EH (cell line): ENCODE measurements around the gene SCD5.
"Not testable (repeated sequence)": the region's sequence is repeated elsewhere in the genome, so short reads cannot be mapped to it uniquely, and the experiment has no call there.

ENCODE experiments used
- DNase-seq: peaks from one replicate; pipeline ENCODE4 v3.0.0-alpha.2; 2015; ENCODE audit warnings: low read depth

SCD5 gene

GRCh38 chr4:82798168-82799005, at the start of gene SCD5:
Gene SCD5 (minus strand): TSS chr4:82798796. CDS start chr4:82798537, 259 bp downstream.
- DNase-seq, result peak; percentile 91

GRCh38 chr4:82842593-82842992, 44.0 kb upstream of the SCD5 start:
- peak; percentile 34 for DNase-seq

DNA sequence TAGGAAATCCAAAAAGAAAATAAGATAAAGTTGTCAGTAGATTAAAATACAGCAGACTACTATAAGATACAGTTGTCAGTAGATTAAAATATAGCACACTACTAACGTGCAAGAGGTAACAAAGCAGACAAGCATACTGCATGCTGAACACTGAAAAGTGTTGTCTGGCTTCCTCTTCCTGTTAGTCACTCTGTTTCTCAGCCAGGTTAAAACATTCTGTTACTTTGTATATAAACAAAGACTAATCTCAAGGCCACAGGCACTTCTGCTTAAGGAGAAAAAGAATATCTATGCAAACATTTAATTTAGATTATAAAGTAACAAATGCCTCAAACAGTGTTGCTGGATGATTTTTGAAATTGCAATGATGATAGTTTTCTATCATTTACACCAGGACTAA, 41.0 kb upstream of the SCD5 start:
- no peak for DNase-seq

GRCh38 chr4:82833696-82834313, 35.2 kb upstream of the SCD5 start:
- DNase-seq, result peak; percentile 87

- DNase-seq, result not testable (repeated sequence)
These were observed 34.5 kb upstream of the SCD5 start for GRCh38 chr4:82833060-82833459.

GRCh38 chr4:82825425-82825824, 26.8 kb upstream of the SCD5 start:
- DNase-seq, result no peak

DNA sequence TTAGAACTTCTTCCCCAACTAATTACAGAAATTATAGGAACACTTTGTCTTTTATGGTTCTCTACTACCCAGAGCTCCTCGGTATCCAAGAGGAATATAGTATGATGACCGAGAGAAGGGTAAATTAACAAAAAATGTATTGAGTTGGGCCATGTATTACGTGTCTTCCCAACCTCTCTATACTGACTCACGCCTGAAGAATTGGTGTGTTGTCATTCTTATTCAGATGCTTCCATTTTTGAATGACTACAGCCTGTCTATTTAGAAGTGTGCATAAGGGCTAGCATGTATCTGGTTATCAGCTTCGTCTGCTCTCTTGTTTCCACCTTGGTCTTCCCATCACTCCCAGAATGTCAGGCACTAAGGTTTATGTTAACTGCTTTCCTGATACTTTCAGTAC, 24.5 kb upstream of the SCD5 start:
- DNase-seq, result peak; percentile 86

DNA sequence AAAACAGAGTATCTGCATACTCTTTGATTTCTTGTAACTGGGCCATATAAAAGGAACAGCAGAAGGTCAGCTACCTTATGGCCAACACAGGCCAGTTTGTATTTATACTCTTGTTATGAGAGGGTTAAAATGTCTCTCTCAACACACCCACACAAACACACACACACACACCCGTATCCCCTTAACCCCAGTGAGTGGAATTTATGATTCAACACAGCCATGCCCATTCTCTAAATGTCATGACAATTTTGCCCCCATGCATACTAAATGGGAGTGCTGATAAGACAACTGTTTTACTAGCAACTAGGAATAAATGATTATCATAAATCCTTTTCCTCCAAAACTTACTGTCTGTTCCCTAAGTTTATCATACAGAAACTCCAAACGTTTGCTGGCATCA, 22.1 kb upstream of the SCD5 start:
- DNase-seq, result no peak

GRCh38 chr4:82818664-82819662, 20.4 kb upstream of the SCD5 start:
- DNase-seq, result no peak

DNA sequence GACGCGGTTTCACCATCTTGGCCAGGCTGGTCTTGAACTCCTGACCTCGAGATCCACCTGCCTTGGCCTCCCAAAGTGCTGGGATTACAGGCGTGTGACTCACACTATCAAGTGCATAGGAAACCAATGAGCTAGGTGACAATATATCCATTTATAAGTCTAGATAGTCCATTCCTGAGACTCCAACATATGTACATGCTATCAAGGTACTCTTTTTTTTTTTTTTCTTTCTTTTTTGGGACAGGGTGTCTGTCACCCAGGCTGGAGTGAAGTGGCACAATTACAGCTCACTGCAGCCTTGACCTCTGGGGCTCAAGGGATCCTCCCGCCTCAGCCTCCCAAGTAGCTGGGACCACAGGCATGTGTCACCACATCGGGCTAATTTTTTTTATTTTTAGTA, 18.3 kb upstream of the SCD5 start:
- not testable (repeated sequence) for DNase-seq

GRCh38 chr4:82814034-82814433, 15.4 kb upstream of the SCD5 start:
- DNase-seq, result no peak

GRCh38 chr4:82811838-82812341, 13.3 kb upstream of the SCD5 start:
- peak; percentile 56 for DNase-seq

DNA sequence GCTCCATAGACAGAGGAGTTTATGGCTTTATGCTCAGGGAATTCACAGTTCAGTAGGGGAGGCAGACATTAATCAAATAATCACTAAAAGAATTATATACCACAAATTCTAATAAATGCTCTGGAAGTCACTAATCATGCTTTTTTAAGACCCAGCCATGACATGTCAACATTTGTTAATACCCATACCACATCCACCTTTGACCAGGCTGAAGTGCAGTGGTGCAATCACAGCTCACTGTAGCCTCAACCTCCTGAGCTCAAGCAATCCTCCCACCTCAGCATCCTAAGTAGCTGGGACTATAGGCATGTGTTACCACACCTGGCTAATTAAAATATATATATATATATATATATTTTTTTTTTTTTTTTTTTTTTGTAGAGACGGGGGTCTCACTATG, 12.8 kb upstream of the SCD5 start:
- no peak for DNase-seq

GRCh38 chr4:82810176-82810575, 11.6 kb upstream of the SCD5 start:
- no peak for DNase-seq

DNA sequence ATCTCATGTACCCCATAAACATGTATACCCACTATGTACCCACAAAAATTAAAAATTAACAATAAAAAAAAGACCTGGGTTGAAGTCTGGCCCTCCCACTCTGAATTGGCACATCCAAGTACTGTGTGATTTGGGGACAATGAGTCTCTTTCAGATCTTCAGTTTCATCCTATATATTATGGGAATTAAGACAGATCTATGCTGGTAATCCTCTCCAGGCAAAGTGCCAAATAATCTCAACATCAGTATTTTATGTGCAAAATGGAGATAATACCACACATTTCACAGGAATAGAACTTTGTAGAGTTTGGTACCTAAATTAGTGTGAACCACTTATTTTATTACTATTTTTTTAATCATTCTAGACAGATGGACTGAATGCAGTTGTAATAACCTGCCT, 11.0 kb upstream of the SCD5 start:
- no peak for DNase-seq

DNA sequence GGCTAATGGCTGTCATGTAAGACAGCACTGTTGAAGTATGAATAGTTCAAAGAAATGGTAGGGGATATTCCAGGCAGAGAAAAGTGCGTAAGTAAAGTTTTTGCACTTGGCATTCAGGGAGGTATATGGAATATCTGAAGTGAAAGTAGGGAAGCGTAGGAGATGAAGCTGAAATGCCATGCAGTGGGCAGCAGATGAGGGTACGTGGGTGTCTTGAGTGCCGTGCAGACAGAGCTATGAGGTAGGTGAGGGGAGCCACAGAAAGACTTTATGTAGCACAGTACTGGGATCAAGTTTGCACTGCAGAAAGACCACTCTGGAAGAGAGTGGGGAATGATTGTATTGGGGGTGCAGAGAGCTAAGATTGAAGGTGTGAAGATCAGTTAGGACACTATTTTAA, 5.2 kb upstream of the SCD5 start:
- DNase-seq, result no peak

- DNase-seq, result no peak
These were observed 4.3 kb upstream of the SCD5 start for GRCh38 chr4:82802911-82803310.

- peak; percentile 51 for DNase-seq
These were observed 3.4 kb upstream of the SCD5 start for GRCh38 chr4:82801910-82802521.

DNA sequence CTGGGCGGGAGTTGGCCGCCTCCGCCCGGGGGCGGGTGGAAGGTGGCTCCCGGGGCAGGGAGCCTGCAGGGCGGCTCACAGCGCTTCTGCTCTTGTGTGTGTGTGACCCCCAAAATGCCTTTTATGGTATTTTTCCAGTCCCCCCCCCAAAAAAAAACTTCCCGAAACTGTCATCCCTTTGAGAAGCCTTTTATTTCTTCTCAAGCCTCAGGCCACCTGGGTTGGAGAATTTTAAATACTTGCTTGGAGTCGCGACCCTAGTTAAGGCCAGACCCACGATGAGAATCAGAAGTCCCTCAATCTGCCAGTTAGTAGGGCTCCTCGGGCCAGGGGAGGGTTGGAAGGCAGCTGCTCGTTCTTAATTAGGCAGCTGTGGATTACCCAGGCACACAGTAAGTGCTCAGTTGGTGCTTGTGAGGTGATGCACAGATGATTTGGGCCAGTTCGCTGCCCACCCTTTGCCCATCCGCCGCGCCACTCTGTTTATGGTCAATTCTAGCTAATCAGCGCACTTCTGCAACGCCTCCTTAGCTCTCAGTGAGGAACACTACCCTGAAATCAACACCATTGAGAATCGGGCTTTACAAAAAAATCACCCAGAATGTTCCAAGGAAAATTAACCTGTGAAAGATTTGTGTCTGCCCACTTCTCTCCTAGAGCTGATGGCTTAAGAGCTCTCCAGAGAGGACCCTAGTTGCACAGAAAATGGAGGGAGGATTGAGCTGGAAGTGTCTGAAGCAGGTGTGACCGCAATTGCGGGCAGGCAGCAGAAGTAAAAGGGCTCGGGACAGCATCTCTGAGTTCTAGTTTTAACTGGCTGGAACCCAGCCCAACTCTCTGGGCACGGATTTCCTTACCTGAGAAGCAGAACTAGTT, 648 bp upstream of the SCD5 start:
- peak; percentile 27 for DNase-seq

DNA sequence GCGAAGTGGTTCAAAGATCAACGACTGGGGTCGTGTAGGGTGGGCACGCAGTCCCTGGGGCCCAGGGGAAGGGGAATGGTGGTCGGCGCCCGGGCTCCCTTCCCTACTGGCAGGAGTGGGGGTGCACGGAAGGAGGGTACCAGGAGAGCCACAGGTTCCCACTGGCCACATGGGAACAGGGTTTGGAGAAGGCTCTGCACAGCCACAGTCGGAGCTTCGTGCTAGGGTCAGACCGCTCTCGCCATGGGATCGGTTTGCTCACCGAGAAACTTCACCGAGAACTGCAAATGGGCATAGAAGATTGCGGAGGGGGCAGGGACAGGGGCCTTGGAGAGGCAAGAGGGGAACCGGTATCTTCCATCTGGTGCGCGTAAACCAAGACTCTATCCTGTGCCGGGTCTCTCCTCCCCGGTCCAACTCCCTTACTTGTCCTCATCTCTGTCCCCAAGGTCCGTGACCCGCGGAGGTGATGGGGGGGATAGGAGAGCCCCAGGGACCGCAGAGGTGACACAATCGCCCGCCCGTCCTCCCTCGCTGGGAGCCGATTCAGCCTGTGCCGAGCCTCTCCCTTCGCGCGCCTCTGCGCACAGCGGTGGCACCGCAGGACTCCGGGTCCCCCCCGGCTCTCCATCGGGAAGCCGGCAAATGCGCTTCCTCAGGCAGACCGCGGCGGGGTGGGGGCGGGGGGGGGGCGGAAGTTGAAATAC, 1.0 kb downstream of the SCD5 start:
- DNase-seq, result peak; percentile 45
